HG02870 (cell line): ENCODE results near the gene PHF23.

ENCODE experiments used
- ATAC-seq: cut with Tn5 transposase; IDR thresholded peaks from one replicate; pipeline ENCODE4 v1.9.1; 2021; ENCODE audit warnings: mild to moderate bottlenecking, moderate library complexity; ENCODE audit not compliant: unreplicated experiment

PHF23 gene

GRCh38 chr17:7239091-7240027 lies at the start of gene PHF23:
Gene PHF23 (minus strand): TSS chr17:7239457. CDS start chr17:7239279, 178 bp downstream.
- ATAC-seq: peak; percentile 56

GRCh38 chr17:7285679-7286078 lies 46.4 kb upstream of the PHF23 start:
- no peak for ATAC-seq

GRCh38 chr17:7284911-7285310 lies 45.7 kb upstream of the PHF23 start:
- ATAC-seq: no peak

- no peak for ATAC-seq
Measured at GRCh38 chr17:7283471-7284216, 44.4 kb upstream of the PHF23 start.

GRCh38 chr17:7282752-7283321 lies 43.6 kb upstream of the PHF23 start:
- no peak for ATAC-seq

GRCh38 chr17:7281953-7282751 lies 42.9 kb upstream of the PHF23 start:
- ATAC-seq: no peak

GRCh38 chr17:7281074-7281952 lies 42.1 kb upstream of the PHF23 start, which contains the start of gene SLC2A4:
Gene SLC2A4 (plus strand): TSS chr17:7281718. CDS start chr17:7281935, 217 bp downstream.
- ATAC-seq: peak; percentile 77

GRCh38 chr17:7280519-7281073 lies 41.3 kb upstream of the PHF23 start:
- no peak for ATAC-seq

GRCh38 chr17:7279448-7279847 lies 40.2 kb upstream of the PHF23 start:
- ATAC-seq: no peak

GRCh38 chr17:7266784-7267183 lies 27.5 kb upstream of the PHF23 start:
- no peak for ATAC-seq

- ATAC-seq: no peak
Measured at GRCh38 chr17:7263801-7264078, 24.5 kb upstream of the PHF23 start.

GRCh38 chr17:7262935-7263800 lies 23.9 kb upstream of the PHF23 start:
- no peak for ATAC-seq

GRCh38 chr17:7262192-7262934 lies 23.1 kb upstream of the PHF23 start, which contains the start of gene CLDN7:
Gene CLDN7 (minus strand): TSS chr17:7262478. CDS start chr17:7262043, 435 bp downstream.
- no peak for ATAC-seq

- ATAC-seq: no peak
Measured at GRCh38 chr17:7261379-7262191, 22.3 kb upstream of the PHF23 start.

GRCh38 chr17:7260651-7261378 lies 21.6 kb upstream of the PHF23 start:
- no peak for ATAC-seq

- ATAC-seq: no peak
Measured at GRCh38 chr17:7260151-7260550, 20.9 kb upstream of the PHF23 start.
